Stimulated activated CD8-positive, alpha-beta memory T cell treated with anti-CD3 and anti-CD28 coated beads, Interleukin-15, amount 100 ng/mL, for 24 hours (primary cell): ENCODE results near the gene AGTRAP.

ENCODE experiments used
- DNase-seq: peaks from one replicate; pipeline ENCODE4 v3.0.0-alpha.2; 2020; ENCODE audit warnings: low read depth

AGTRAP gene

GRCh38 chr1:11736746-11737639, 1.1 kb downstream of the AGTRAP start:
- DNase-seq: no peak

DNA sequence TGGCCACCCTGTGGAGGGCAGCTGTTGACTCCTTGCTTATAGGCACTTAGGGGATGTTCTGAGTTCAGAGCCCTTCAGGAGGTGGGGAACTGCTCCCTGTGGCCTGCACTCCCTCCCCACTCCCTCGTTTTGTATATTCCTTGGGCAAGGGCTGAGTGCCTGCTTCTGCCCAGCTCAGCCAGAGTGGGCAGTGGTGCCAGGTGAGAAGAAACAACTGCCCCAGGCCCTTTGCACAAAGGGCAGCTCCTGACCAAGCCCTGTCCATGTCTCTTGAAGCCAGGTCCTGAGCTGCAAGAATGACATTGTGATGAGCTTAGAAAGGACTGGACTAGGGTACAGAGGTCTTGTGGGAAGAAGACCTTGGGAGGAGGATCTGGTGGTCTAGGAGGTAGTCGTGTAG, 2.2 kb downstream of the AGTRAP start:
- no peak for DNase-seq

DNA sequence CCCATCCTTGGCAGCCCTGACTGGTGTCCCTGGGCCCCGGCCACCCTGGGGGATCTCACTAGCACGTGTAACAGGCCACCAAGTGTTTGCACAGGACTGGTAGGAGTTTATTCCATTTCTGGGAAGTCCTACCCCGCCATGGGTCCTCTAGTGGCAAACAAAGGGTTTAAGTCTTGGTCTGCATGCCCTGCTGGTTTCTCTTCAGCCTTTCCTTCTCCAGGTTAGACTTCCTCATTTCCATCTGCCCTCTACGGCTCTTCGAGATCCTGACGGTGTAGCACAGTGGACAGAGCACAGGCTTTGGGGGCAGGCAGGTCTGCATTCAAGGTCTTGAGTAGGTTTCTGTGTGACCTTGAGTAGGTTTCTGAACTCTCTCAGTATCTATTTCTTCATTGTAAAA, 2.8 kb downstream of the AGTRAP start:
- DNase-seq: no peak

DNA sequence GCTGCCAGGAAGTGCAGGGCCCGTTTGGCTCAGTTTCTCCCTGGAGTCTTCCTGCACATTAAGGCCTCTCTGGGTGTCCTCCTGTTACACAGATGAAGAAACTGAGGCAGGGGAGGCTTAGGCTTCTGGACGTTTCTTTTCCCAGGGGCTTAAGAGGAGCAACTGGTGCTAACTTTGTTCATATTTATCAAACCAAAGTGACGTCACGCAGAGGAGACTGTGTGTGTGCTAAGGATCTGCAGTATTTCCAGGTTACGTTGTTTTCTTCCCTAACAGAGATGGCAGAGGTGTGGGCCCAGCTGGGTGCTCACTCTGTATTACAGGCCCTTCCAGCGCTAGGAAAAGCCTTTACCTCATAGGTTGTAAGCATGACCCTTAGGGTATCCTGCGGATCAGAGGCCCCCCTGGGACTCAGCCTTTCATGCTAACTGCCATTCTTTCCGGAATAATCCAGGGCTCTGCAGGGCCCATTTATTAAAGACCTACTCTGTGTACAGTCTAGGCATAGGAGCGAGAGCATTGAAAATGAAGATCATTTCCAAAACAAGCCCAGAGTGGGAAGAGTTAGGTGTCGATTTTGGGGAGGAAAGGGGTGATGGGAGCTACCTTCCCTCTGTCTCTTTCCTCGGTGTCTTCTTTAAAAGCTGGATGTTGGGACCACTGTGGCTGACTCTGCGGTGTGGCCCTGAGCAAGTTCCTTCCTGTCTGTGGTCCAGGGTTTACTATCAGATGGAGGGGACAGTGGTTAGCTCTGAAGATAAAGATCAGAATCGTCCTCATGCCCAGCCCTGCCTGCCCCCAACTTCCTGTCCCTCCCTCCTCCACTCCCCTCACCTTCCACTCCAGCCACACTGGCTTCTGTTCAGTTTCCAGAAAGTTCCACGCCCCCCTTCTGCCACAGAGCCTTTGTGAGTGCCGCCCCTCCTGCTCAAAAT, 4.6 kb downstream of the AGTRAP start:
- DNase-seq: no peak

- DNase-seq: no peak
Observed at GRCh38 chr1:11741482-11741881, 5.5 kb downstream of the AGTRAP start.

DNA sequence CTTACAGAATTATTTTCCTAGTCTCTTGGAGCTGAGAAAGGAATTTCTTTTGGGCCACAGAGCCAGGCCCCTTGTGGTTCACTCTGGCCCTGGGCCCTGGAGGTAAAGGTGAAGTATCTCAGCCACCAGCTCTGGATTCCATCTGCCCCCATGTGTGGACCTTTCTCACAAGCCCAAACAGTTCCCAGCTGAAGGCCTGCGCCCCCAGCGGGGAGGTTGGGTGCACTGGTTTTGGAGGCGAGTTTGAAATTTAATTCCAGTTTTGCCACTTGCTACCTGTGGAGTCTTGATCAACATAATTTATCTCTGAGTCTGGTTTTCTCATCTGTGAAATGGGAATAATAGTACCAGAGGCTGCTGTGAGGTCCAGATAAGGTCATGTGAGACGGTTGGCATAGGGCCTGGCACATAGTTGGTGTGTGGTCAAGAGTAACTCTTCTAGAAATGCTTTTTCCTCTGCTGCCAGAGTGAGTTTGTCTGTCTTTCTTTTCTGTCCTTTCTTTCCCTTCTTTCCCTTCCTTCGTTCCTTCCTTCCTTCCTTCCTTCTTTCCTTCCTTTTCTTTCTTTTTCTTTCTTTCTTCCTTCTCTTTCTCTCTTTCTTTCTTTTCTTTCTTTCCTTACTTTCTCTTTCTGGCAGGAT, 6.1 kb downstream of the AGTRAP start:
- DNase-seq: no peak

DNA sequence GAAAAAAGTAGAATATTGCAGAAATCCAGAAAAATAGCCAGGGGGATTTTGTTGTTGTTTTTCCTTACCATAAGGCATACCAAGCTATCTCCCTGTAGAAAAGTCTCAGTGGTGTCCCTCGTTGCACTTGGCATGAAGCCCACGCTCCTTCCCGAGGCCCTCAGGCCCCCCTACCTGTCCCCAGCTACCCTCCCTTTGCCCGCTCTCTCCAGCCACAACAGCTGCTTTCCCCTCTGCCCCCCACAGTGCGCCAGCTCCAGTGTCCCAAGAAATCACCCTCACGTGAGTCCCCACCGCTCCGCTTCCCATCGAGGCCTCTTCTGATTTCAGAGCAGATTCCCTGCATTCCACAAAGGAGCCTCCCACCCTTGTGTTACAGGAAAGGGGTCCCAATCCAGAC, 8.4 kb downstream of the AGTRAP start:
- no peak for DNase-seq

DNA sequence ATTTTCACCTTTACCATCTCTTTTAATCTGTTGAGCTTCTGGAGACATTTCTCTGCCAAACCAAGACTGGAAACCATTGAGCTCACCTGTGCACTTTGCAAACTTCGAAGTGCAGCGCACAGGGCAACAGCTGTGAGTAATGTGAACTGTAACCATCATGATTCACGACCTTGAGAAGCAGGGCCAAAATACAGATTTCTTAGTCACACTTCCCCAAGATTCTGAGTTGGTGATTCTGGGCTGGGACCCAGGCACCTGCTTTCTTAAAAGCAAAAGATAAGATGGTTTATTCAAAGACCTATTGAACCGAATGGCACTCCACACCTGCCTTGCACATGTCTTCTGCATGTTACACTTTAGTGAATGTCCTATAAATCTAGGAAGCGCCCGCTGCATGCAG, 10.2 kb downstream of the AGTRAP start:
- no peak for DNase-seq

- DNase-seq: no peak
Observed at GRCh38 chr1:11746795-11747487, 11.0 kb downstream of the AGTRAP start.

DNA sequence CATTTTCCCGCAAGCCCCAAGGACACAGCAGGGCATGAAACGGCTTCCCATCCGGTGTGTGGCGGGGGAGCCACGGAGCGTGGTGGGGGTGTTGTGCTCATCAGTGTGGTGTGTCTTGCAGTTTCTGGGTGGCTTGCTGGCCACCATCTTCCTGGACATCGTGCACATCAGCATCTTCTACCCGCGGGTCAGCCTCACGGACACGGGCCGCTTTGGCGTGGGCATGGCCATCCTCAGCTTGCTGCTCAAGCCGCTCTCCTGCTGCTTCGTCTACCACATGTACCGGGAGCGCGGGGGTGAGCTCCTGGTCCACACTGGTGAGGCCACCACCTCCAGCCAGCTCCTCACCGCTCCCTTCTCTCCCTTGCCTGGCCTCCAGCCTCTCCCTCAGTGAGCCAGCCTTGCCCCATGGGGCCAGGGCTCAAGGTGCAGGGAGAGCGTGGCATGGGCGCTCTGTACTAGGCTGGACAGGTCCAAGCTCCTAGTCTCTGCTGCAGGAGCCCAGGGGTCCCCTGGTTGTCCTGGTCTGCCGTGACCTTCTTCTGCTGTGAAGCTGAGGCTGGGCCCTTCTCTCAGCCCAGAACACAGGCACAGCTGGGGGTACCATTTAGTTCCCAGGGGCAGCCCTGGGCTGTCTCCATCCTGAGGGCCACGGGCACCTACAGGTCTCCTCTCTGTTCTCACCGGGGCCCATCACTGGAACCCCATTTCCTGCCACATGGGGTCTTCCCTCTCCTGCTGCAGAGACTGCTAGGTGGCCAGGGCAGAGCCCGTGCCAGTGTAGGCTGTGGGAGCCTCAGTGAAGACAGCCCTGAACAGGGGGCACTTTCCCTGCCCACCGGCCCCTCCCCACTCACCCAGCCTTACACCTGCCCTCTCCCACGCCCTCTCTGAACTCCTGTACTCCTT, 12.6 kb downstream of the AGTRAP start:
- no peak for DNase-seq

DNA sequence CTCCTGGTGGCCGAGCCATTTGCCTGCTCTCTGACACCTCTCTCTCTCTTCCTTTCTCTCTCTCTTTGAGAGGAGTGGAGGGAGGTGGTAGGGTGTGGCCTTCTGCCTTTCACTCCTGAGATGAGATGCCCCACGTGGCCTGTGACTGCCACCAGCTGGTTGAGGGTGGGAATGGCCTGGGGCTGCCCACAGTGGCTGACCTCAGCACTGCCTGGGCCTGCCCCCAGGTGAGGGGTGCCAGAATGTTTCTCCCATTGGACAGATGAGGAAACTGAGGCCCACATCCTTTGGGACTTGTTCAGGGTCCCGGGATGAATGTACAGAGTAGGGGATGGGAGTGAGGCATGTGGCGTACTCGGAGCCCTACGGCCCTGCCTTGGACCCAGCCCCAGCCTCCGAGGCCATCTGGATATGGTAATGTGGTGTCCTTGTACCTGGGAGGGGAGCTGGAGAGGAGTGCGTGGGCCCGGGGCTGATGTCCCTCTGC, 13.3 kb downstream of the AGTRAP start:
- DNase-seq: no peak

DNA sequence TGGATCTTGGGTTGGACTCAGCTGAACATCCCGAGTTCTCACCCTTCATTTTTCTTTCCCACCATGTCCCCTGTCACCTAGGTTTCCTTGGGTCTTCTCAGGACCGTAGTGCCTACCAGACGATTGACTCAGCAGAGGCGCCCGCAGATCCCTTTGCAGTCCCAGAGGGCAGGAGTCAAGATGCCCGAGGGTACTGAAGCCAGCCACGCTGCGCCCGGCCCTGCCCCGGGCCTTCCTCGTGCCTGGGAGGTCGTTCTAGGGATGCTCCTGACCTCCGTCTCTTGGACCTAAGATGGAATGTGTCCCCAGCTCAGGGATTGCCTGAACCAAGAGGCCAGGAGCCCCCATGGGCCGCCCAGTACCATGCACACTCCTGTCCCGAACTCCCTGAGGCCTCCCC, 14.1 kb downstream of the AGTRAP start:
- DNase-seq: no peak

DNA sequence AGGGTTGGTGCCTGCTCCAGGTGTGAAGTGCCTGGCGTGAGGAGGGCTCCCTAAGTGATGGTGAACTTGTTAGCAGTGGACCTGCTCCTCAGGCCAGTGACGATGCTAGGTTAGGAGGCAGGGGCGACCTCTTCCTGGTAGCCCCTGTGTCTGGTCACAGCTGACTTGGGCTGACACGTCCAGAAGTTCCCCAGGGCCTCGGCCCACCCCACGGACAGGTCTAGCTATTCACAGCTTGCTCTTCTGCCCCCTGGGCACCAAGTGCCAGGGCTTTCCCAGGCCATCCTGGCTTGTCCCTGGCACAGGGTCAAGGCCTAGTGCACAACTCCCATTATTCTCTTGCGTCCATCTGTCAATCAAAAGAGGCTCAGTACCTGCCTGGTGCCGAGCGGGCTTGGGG, 15.2 kb downstream of the AGTRAP start:
- DNase-seq: no peak

DNA sequence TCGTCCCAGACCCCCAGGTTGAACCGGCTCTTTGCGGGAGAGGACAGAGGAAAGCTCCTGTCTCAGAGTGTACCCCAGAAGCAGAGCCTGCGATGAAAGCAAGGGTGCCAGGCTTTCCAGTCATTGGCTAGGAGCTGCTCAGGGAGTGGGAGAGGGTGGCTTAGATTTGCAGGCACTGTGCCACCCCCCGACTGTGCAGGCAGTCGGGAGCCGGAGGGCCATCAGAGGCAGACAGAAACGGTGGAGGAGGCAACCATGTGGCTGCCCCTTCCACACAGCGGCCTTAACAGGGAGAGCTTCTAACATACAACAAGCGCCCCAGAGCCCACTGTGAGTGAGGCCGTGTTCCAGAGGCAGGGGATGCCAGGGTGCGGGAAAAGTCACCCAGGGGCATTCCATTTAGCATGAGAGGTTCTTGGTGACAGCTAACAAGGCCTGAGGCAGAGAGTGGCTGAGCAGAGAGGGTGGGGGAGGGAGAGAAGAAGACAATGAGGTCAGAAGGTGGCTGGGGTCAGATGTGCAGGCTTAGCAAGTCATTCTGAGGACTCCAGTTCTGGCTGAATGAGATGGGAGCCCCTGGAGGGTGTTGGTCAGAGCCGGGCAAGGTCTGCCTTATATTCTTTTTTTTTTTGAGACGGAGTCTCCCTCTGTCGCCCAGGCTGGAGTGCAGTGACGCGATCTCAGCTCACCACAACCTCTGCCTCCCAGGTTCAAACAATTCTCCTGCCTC, 16.6 kb downstream of the AGTRAP start:
- no peak for DNase-seq

DNA sequence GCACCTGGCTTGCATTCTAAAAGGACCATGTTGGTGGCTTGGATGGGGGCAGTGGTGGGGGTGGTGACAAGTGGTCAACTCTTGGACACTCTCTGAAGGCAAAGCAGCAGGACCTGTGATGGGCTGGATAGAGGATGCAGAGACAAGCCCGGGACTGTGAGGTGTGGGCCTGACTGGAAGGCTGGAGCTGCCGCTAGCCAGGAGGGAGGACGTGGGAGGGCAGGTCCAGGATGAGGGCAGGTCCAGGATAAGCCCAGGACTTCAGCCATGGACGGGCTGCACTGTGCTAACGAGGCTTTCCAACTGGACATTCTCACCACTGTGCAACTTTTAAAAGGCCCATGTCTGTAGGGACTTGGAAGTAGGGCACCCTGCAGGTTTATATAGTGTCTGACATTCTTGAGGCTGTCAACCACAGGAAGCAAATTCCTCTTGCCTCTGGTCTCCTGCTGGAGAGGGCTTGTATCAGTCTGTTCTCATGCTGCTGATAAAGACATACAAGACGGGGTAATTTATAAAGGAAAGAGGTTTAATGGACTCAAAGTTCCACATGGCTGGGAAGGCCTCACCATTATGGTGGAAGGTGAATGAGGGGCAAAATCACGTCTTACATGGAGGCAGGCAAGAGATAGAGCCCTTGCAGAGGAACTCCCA, 17.7 kb downstream of the AGTRAP start:
- no peak for DNase-seq

GRCh38 chr1:11757047-11757446, 21.1 kb downstream of the AGTRAP start:
- no peak for DNase-seq

GRCh38 chr1:11759791-11760190, 23.9 kb downstream of the AGTRAP start:
- DNase-seq: no peak

DNA sequence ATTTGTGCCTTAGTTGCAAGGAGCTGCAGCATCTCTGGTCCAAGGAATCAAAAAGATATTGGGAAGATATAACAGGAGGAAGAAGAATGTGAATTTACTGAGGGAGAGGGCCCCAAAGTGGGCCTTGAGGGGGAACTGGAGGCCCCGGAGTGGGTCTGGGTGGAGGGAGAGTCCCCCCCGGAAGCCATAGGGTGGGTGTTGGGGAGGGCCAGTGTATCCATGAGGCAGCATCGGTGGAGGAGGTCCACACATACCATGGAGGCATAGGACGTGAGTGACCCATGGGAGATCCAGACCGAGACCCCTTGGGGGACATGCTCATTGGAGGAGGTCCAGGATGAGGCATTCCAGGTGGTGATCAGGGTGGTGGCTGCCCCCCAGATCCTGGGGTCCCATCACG, 25.3 kb downstream of the AGTRAP start:
- no peak for DNase-seq

GRCh38 chr1:11761988-11762406, 26.1 kb downstream of the AGTRAP start, which contains the start of gene C1orf167:
Gene C1orf167 (plus strand): TSS chr1:11762193. CDS start chr1:11764401, 2,208 bp downstream.
- no peak for DNase-seq
